GM19372 (cell line): Measurements from ENCODE around the gene KDM4D.
"Not testable (repeated sequence)": the region's sequence is repeated elsewhere in the genome, so short reads cannot be mapped to it uniquely, and the experiment has no call there.

Experiments used
- ATAC-seq: cut with Tn5 transposase; IDR thresholded peaks from one replicate; pipeline ENCODE4 v1.9.1; 2021; ENCODE audit warnings: mild to moderate bottlenecking, low read depth, moderate library complexity; ENCODE audit not compliant: unreplicated experiment

The KDM4D gene

DNA sequence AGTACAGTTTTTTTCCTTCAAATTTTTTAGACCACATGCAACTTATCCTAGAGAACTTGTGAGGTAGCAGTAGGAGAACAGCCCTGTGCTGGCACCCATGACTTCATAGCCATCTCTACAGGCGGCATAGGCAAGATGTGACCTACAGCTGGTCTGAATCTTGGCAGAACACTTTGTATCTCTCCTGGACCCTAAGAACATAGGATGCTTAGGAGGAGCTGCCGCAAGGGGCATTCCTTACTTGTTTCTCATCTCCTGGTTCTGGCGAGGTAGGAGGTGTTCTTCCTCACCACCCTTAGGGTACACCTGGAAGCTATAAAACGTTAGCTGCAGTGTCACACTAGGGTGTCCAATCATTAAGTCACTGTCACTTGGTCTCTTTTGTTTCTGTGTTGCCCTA is 16.5 kb upstream of the KDM4D start:
- ATAC-seq: no peak

DNA sequence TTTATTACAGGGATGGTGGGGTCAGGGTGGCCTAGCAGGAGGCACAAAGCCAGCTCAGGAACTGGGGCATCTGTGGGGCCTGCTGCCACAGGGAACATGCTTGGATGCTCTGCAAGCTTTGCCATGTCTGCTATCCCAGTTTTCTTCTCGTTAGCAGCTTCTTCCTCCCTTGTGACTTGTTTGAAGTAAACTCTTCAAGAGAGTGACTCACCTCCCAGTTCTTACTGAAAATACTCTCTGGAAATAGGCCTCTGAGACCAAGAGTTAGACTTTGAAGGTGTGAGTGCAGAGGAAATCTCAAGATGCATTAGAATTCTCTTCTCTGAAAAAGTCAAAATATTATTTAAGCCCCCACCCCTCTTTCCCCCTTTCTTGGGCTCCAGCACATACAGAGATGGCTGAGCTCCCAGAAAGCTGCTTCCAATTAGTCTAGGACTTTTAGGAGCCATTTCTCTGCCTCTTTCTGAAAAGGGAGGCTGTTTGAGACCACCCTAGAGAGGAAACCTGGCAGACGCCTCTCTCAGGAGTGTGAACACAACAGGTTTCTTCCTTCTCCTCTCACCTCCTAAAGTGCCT is 15.3 kb upstream of the KDM4D start:
- ATAC-seq: no peak

DNA sequence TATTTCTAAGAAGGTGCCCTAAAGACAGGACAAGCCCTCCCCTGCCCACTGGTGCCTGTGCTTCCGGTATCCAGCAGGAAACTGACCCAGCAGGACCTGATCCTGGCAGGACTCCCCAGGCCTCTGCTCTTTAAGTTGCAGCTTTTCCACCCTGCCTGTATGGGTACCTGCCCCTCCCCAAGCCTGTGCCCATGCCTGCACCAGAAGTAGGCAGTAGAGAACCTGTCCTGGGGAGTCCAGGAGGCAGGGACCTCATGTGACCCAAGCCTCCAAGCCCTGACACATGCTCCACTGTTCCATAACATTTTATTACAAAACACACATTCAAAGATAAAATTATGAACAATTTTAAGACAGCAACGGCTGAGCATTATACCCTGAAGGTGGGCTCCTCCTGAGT is 14.3 kb upstream of the KDM4D start:
- ATAC-seq: no peak

DNA sequence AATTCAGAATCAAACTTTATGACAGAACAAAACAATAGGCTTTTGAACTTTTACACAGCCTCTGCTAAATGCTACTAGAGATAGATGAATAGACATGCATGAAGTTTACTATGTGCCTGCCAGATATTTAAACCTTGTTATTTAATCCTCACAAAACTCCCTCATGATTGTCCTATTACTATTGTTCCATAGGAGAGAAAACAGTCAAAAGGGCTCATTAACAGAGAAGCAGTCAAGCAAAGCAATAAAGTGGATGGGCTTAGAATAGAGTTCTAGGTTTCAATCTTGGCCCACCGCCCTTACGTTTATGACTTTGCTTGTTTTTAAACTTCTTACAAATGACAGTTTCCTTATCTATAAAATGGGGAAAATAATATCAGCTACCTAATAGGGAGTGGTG is 13.0 kb upstream of the KDM4D start:
- ATAC-seq: no peak

DNA sequence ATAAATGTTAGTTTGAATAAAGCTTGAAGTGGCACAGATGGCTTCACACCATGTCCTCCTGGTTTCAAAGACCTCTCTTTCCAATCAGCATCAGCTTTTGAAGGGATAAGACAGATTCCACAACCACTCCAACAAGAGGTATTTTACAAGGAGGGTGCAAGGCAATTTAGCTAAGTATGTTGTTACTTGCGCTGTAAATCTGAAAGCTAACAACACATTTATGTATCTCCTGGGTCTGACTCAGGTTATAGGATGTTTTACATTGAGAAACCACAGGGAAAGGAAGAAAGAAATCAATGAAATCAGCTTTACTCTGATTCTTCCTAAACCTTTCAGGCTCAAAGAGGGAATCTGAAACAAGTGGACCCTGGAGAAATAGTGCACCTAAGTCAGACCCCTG is 12.3 kb upstream of the KDM4D start:
- ATAC-seq: no peak

DNA sequence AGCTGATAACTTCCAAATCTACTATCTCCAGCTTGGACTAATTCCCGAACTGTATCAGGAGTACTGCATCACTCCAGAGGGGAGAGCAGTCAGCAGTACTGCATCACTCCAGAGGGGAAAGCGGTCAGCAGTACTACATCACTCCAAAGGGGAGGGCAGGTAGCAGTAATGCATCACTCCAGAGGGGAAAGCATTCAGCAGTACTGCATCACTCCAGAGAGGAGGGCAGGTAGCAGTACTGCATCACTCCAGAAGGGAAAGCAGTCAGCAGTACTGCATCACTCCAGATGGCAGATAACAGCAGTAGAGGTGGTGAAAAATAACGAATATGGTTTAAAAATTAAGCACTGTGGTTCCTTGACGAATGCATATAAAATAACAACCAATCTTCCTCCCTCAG is 8.6 kb upstream of the KDM4D start:
- no peak for ATAC-seq

DNA sequence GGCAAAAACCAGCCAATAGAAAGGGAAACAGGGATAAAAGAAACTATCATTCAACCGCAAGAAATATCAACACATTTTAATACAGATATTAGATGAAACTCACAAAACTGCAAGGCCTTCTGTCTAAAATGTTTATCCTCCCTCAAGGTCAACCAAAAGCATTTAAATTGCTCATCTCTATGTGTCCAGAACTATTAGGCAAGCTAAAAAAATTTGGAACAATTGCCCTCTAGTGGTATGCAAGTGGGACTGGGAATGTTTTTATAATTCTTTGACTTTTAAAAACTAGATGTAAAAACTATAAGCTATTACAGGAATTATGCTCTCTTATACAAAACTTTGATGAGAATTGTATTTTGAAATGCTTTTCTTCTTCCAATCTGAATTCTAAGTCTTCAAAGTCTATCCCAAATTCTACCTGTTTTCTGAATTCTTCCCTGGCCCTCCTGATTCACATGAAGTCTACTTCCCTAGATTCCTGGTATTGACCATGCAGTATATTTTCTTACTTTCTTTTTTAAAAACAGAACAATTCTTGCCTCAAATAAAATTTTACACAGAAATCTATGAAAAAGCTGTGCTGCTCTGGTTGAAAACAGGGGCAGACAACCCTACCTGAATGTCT is 5.1 kb upstream of the KDM4D start:
- no peak for ATAC-seq

DNA sequence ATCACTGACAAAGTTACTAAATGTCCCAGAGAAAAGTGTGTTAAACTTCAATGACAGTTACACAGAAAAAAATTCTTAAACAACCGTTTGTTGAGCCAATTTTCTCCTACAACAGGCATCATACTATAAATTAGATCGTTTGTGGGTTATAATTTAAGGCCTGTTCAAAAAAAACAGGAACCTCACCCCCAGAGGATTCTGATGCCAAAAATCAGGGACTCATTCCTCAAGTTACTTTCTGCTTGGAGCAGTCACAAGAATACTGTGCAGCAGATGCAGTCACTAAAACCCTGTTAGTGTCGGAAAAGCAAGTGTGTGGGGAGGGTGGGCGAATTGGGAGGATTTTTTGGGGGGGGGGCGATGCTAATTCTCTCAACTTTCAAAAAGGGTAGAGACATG is 810 bp upstream of the KDM4D start:
- ATAC-seq: no peak

DNA sequence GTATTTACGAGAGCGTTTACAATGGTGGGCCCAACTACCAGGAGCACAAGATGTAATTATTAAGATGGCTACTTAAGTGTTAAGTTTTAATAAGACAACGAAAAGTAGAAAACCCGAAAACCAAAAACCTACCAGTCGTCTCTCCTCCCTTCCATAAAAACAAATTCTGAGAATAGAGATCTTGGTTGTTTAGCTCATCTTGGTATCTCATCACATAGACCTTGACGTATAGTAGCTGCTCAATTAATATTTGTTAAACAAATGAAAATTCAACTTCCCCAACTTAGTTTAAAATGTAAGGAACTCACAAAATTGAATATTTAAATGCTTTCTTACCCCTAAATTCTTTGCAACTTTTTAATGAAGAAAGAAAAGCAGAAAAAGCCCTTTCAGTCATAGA is 669 bp downstream of the KDM4D start:
- ATAC-seq: no peak

DNA sequence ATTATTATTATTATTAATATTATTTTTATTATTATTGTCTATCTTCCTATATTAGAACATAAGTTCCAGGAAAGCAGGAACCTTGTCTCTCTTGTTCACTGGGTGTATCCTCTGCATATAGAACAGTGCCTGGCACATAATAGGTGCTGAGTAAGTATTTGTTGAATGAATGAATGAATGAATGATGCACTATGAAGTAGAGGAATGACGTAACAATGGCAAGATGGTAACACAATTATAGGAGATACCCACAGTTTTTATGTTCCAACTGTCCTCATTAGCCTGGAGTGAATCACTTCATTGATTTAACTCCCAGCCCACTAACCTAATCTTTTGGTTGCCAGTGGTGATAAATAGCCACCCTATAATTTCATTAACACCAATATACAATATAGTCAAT is 2.1 kb downstream of the KDM4D start:
- ATAC-seq: no peak

DNA sequence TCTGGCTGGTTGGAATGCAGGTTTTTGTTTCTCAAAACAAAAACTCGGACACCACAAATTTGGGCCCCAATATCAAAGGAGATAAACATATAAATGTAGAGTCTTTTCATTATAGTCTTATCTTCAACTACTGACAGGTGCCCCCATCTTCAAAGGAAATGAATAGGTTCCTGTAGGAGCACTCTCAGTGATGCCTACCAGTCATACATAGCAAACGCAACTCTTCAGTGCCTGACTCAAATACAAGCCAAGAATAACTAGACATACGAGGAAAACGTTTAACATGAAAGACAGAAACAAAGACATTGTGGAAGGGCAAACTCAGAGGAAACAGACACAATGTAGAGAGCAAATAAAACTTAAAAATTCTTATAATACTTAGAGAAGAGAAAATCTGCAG is 13.9 kb downstream of the KDM4D start:
- no peak for ATAC-seq

DNA sequence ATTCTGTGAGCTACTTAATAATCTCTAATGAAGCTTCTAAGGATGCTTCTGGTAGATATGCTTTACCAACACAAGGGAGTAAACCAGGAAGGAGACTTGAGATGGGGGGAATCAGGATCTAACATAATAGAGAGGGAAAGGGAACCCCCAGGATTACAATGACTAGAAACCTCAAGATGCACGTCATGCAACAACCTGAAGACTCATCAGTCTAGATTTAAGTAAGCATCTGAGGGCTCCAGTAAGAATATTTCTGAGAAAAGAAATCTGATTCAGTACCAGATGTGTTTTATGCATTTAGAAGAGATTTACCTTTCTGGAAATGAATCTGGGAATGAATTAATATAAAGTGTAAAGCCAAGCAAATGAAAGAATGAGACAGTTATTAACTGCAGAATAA is 15.2 kb downstream of the KDM4D start:
- no peak for ATAC-seq

DNA sequence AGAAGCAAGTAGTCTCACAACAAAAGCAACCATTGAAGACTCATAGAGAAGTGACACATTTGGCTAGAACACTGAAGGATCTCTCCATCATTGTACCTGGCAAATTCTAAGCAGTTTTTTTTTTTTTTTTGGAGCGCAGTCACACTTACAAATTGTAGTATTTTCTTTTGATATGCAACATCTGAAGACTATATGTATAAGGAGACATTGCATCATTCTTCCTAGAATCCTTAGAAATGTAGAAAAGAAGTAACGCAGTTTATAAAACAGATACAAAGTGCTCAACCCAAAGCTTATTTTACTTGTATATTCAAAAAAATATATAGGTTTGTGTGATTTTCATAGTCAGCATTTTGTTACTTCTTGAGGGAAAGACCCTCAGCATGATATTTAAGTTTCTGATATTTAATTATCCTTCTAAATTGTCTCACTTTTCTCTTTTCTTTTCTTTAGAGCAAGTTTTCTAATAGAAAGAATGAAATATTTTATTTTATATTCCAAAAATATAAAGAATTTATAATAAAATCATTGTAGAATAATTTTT is 20.0 kb downstream of the KDM4D start:
- no peak for ATAC-seq

DNA sequence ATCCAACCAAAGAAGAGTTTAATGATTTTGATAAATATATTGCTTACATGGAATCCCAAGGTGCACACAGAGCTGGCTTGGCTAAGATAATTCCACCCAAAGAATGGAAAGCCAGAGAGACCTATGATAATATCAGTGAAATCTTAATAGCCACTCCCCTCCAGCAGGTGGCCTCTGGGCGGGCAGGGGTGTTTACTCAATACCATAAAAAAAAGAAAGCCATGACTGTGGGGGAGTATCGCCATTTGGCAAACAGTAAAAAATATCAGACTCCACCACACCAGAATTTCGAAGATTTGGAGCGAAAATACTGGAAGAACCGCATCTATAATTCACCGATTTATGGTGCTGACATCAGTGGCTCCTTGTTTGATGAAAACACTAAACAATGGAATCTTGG is 23.9 kb downstream of the KDM4D start:
- no peak for ATAC-seq

DNA sequence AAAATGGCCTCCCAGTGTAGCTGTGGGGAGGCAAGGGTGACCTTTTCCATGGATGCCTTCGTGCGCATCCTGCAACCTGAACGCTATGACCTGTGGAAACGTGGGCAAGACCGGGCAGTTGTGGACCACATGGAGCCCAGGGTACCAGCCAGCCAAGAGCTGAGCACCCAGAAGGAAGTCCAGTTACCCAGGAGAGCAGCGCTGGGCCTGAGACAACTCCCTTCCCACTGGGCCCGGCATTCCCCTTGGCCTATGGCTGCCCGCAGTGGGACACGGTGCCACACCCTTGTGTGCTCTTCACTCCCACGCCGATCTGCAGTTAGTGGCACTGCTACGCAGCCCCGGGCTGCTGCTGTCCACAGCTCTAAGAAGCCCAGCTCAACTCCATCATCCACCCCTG is 24.8 kb downstream of the KDM4D start:
- no peak for ATAC-seq

DNA sequence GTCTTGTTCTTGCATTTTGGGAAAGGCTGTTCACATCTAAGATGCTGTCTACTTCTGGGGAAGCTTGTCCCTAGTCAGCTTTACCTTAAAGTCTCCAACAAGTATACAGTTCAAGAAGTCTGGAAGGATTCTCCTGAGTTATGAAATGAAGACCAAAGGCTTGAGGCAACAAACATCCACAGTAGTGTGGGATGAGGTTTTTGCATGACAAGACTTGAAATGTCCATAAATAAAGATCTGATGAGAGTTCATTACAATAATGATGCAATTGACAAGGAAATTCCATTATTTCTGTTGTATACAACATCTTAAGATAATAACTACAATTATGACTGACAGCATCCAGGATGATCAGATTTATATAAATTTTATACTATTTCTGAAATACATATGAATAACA is 30.2 kb downstream of the KDM4D start:
- ATAC-seq: no peak

DNA sequence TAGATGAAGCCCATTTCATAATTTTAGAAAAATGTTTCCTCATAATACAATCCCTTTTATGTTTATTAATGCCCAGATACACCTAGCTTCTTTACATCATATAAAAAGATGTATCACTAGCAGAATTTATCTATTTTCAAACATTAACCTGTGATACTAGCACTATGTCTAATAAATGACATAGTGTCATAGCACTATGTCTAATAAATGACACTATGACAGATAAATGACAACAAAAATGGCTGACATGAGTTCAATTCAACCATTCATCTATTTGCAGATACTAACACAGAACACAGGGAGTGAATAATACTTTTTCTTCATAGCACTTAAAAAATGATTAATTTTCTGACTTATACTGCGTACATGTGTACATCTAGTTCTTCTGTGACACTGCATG is 32.1 kb downstream of the KDM4D start:
- ATAC-seq: no peak

DNA sequence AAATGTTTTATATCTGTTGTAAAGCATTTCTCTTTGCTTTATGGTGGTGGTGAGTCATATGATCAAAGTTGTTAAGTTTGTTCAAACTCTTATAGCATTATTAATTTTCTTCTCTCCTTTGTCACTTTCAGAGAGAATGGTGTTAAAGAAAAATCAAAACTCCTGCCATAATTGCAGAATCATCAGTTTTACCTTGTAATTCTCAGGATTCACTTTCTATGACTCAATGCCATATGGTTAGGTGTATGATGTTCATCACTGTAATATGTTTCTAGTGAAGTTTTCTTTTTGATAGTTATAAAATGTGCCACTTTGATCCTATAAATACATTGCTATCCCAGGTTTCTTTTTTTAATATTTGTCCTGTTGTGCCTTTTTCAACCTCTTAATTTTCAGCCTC is 37.9 kb downstream of the KDM4D start:
- ATAC-seq: no peak

DNA sequence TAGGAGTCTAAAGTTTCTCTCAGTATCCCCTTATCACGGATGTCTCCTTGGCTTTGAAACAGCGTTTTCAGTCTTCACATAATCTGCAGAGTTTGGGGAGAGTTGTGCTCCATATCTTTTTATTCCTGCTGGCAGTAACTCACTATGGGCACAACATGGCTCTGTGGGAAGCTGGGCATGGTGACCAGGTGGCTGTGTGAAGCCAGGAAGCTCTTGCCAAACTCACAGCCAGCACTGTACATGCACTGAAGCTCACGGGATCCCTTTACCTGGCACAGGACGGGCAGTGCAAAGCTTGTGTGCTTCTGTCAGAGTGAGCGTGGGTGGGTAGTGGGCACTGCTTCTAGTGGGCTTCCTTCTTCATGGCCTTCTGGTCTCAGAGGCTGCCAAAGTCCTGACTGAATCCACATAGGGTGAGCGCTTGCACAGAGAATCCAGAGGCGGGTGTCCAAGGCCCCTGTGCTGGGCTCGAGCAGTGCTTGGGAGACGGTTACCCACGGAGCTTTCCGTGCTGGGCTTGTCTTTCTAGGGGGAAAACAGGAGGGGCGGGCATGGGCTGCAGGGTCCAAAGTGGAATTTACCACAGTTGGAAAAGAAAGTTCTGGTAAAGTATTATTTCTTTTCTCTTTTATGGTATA is 40.8 kb downstream of the KDM4D start:
- no peak for ATAC-seq

DNA sequence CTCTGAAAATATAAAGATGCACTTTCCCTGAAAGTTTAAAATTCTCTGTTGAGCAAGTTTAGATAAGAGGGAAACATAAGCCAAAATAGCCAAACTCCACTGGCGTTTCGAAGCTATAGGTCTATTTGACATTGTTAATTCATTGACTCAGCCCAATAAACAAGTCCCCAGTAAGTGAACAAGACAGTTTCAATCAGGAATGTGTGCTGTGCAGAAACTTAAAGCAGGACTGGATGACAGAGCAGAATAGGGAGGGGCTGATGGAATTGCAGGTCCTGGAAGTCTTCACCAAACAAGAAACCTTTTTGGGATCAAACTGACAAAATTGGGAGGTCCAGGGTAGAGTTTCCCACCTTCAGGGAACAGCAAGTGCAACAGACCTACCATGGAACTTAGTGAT is 42.6 kb downstream of the KDM4D start:
- ATAC-seq: no peak

DNA sequence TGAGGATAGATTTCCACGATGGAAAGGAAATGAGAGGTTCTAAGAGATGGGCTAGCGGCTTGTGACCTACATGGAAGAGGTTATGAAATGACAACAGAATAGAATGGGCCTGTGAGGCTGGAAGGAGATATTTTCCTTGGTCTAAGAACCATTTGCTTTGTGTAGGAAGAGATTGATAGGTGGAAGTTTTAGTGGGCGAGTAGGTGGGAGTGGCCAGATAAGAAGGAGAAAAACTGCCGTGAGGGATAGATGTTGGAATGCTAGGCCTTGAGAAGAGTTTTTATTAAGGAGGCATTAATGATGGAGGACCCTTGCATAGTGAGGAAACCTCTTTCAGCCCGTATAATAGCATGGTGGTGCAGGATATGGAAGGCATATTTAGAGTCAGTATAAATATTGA is 48.0 kb downstream of the KDM4D start:
- ATAC-seq: not testable (repeated sequence)

DNA sequence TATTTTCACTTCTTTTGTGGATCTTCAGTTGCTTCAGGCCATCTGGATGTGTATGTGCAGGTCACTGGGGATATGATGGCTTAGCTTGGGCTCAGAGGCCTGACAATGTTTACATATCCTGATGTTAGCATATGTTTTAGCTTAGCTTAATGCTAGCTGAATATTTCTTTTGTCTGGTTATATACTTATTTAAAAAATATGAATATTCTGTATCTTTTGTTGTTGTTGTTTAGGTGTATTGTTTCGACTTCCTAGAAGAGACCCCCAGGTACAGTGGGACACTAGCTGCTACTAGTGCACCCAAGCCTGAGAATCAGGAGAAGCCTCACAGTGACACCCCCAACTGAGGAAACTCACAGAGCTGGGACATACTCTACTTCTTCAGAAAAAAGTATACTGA is 51.4 kb downstream of the KDM4D start, which contains the start of gene KDM4E:
TSS of gene KDM4E (plus strand) at position 301 of the 400 bp plus-strand sequence. CDS start 300 bp downstream, outside the sequence.
- ATAC-seq: no peak
